Measurements from ENCODE around the gene GNG2.

GNG2 gene

DNA sequence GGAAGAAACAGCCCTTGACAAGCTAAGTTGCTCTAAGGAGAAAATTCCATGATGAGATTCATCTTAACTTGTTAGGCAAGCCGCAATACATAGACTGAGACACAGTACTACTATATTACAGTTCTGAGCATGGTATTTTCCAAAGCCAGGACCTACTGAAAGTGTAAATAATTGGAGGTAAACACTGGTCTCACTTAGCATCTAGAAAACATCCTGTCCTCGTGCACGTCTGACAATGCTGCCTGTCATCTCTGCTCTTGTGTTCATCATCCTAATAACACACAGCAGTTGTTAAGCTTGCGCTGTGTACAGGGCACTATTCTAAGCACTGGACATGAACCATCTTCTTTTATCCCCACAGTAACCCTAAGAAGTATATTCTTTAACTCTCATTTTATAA lies 64.2 kb downstream of the GNG2 start:
- H3K9ac ChIP-seq (ENCODE audit: low read length): no peak overlapping the region
- H3F3A ChIP-seq (ENCODE audit: insufficient read depth, low read length): no peaks in the 10 kb centered on the region
- H2AFZ ChIP-seq (ENCODE audit: low read length): no peak overlapping the region
- no peak overlapping the region for H3K4me3 ChIP-seq (ENCODE audit: low read length)
- DNase-seq: no peak
- H3K9me2 ChIP-seq (replicated peaks; ENCODE audit: insufficient read depth, low read length): no peaks in the 10 kb centered on the region
- H3K79me2 ChIP-seq (ENCODE audit: low read length): no peaks in the 10 kb centered on the region
- H3K9me3 ChIP-seq (replicated peaks; ENCODE audit: insufficient read depth, low read length): no peaks in the 10 kb centered on the region
- no peak overlapping the region for H3K27ac ChIP-seq (ENCODE audit: low read length)
- no peaks in the 10 kb centered on the region for H3K4me1 ChIP-seq (ENCODE audit: low read length)
- H4K20me1 ChIP-seq (ENCODE audit: insufficient read depth, low read length): no peaks in the 10 kb centered on the region
- no peaks in the 10 kb centered on the region for H3K36me3 ChIP-seq (replicated peaks; ENCODE audit: insufficient read depth, low read length)
- no peak overlapping the region for H3K4me2 ChIP-seq (ENCODE audit: low read depth, low read length)
- no peaks in the 10 kb centered on the region for H3K27me3 ChIP-seq (replicated peaks; ENCODE audit: insufficient read depth, low read length)
- no peak for TF ChIP-seq EZH2phosphoT487 (IDR thresholded peaks at IDR 0.05; ENCODE audit: low read length)
- TF ChIP-seq, protein P1, sequence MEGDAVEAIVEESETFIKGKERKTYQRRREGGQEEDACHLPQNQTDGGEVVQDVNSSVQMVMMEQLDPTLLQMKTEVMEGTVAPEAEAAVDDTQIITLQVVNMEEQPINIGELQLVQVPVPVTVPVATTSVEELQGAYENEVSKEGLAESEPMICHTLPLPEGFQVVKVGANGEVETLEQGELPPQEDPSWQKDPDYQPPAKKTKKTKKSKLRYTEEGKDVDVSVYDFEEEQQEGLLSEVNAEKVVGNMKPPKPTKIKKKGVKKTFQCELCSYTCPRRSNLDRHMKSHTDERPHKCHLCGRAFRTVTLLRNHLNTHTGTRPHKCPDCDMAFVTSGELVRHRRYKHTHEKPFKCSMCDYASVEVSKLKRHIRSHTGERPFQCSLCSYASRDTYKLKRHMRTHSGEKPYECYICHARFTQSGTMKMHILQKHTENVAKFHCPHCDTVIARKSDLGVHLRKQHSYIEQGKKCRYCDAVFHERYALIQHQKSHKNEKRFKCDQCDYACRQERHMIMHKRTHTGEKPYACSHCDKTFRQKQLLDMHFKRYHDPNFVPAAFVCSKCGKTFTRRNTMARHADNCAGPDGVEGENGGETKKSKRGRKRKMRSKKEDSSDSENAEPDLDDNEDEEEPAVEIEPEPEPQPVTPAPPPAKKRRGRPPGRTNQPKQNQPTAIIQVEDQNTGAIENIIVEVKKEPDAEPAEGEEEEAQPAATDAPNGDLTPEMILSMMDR (IDR thresholded peaks at IDR 0.05; ENCODE audit: low read length): no peak
- TF ChIP-seq EZH2 (optimal IDR thresholded peaks at IDR 0.05; ENCODE audit: low read depth, low read length): no peak

DNA sequence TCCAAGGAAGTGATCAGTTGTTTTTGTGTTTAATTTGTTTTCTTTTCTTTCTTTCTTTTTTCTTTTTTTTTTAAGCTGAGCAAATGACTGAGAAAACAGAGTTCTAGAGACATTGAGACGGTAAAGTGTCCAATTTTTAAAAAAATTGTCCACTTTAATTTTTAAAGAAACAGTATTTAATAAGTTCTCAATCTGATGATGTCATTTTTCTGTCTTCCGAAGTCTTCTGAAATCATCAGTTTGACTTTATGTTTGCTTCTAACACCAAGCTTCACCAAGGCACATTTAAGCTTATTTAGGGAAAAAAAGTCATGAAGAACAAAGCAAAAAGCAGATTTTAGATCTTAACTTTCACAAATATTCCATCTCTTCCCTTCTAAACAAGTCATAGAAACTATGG lies 65.6 kb downstream of the GNG2 start:
- TF ChIP-seq EZH2phosphoT487 (IDR thresholded peaks at IDR 0.05; ENCODE audit: low read length): no peak
- no peak for TF ChIP-seq EZH2 (optimal IDR thresholded peaks at IDR 0.05; ENCODE audit: low read depth, low read length)
- TF ChIP-seq, protein P1 (IDR thresholded peaks at IDR 0.05; ENCODE audit: low read length): no peak
- no peaks in the 10 kb centered on the region for H3K4me1 ChIP-seq (ENCODE audit: low read length)
- no peaks in the 10 kb centered on the region for H3K27me3 ChIP-seq (replicated peaks; ENCODE audit: insufficient read depth, low read length)
- H3K4me2 ChIP-seq (ENCODE audit: low read depth, low read length): no peak overlapping the region
- H3K79me2 ChIP-seq (ENCODE audit: low read length): no peaks in the 10 kb centered on the region
- H3K36me3 ChIP-seq (replicated peaks; ENCODE audit: insufficient read depth, low read length): no peaks in the 10 kb centered on the region
- H4K20me1 ChIP-seq (ENCODE audit: insufficient read depth, low read length): no peaks in the 10 kb centered on the region
- no peak overlapping the region for H2AFZ ChIP-seq (ENCODE audit: low read length)
- no peaks in the 10 kb centered on the region for H3F3A ChIP-seq (ENCODE audit: insufficient read depth, low read length)
- no peak overlapping the region for H3K9ac ChIP-seq (ENCODE audit: low read length)
- no peak for DNase-seq
- H3K9me2 ChIP-seq (replicated peaks; ENCODE audit: insufficient read depth, low read length): no peaks in the 10 kb centered on the region
- no peak overlapping the region for H3K27ac ChIP-seq (ENCODE audit: low read length)
- H3K9me3 ChIP-seq (replicated peaks; ENCODE audit: insufficient read depth, low read length): no peaks in the 10 kb centered on the region
- H3K4me3 ChIP-seq (ENCODE audit: low read length): no peak overlapping the region

DNA sequence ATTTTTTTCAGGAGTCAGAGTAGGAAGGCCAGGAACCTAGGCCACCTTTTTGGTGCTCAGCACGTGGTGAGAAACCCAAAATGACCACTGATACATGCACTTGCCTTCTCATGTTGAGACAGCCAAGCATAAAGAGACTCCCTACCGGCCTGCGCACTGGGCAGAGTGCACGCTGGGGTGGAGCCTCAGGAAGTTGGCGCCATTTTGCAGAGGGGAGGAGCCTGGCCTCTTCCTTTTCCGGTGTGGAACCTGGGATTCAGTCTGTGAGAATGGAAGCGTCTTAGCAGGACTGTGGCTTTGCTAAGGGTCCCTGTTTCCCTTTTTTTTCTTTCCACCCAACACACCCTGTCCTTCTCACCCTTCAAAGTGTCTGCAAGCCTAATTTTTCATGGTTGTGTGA lies 66.0 kb downstream of the GNG2 start:
- Histone ChIP-seq H3K79me2 (ENCODE audit: low read length) (no peaks in the 10 kb centered on the region), H2AFZ (ENCODE audit: low read length) (no peak overlapping the region), H3K4me1 (ENCODE audit: low read length) (no peaks in the 10 kb centered on the region), H3F3A (ENCODE audit: insufficient read depth, low read length) (no peaks in the 10 kb centered on the region), H3K36me3 (replicated peaks; ENCODE audit: insufficient read depth, low read length) (no peaks in the 10 kb centered on the region), H3K9ac (ENCODE audit: low read length) (no peak overlapping the region), H3K4me2 (ENCODE audit: low read depth, low read length) (no peak overlapping the region), H3K27ac (ENCODE audit: low read length) (no peak overlapping the region), H3K9me3 (replicated peaks; ENCODE audit: insufficient read depth, low read length) (no peaks in the 10 kb centered on the region), H3K4me3 (ENCODE audit: low read length) (no peak overlapping the region), H3K27me3 (replicated peaks; ENCODE audit: insufficient read depth, low read length) (no peaks in the 10 kb centered on the region), H4K20me1 (ENCODE audit: insufficient read depth, low read length) (no peaks in the 10 kb centered on the region), H3K9me2 (replicated peaks; ENCODE audit: insufficient read depth, low read length) (no peaks in the 10 kb centered on the region)
- no peak for TF ChIP-seq EZH2phosphoT487 (IDR thresholded peaks at IDR 0.05; ENCODE audit: low read length)
- TF ChIP-seq EZH2 (optimal IDR thresholded peaks at IDR 0.05; ENCODE audit: low read depth, low read length): no peak
- TF ChIP-seq, protein P1 (IDR thresholded peaks at IDR 0.05; ENCODE audit: low read length): no peak
- DNase-seq: no peak

Data from MM.1S (cell line).